GM19328 (cell line): ENCODE data around the gene DOCK6.

Experiments
- ATAC-seq: cut with Tn5 transposase; IDR thresholded peaks from one replicate; pipeline ENCODE4 v1.9.1; 2021; ENCODE audit warnings: mild to moderate bottlenecking, moderate library complexity; ENCODE audit not compliant: unreplicated experiment

The DOCK6 gene

DNA sequence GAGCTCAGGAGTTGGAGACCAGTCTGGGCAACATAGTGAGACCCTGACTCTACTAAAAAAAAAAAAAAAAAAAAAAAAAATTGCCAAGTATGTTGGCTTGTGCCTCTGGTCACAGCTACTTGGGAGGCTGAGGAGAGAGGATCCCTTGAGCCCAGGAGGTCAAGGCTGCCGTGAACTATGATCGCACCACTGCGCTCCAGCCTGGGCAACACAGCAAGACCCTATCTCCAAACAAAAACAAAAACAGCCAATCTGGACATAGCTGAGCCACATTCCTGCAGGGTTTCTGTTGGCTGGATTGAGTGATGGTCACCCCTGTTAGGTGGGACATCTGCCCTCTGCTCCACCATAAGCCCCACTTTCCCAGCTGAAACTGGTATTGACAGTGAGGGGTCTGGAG is 36.5 kb downstream of the DOCK6 start:
- no peak for ATAC-seq

DNA sequence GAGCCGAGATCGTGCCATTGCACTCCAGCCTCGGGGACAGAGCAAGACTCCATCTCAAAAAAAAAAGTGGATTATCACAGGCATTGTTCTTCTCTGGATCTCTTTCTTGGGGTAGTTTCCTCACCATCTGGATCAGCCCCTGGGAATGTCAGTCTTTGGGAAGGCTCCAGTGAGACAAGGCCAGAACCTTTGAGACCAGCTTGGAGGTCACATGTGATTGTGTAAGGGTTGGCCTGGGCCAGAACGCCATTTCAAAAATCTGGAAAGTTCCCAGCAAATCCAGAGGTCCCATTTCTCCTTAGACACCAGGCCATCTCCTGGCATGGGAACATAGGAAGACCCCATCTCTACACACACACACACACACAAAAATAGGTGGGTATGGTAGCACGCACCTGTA is 37.2 kb downstream of the DOCK6 start:
- no peak for ATAC-seq

DNA sequence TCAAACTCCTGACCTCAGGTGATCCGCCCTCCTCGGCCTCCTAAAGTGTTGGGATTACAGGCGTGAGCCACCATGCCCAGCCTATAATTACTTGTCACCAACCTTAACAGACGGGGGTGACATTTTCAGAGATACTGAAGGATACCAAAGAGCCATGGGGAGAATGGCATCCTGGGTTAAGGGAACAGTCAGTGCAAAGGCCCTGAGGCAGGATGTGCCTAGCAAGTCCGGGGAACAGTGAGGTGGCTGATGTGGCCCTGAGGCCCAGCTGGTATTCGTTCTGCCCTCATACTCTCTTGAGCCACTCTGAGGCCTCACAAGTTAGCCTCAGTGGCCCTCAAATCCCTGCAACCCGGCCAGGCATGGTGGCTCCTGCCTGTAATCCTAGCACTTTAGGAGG is 37.9 kb downstream of the DOCK6 start:
- no peak for ATAC-seq

DNA sequence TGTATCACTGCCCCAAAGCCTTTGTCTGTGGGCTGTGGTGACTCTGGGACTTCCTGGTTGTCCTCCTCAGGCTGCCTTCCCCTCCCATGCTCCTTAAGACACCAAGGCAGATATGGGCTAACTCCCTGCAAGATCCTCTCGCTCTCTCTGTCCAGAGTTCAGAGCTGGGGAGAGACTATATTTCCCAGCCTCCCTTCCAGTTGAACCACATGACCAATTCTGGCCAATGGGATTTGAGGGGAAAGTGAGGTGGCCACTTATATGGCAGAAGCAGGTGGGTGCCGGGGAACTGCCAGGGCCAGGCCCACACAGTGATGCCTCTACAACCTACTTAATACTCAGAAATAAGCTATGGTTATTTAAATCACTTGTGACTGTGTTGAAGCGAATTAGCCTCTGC is 39.1 kb downstream of the DOCK6 start:
- ATAC-seq: no peak

DNA sequence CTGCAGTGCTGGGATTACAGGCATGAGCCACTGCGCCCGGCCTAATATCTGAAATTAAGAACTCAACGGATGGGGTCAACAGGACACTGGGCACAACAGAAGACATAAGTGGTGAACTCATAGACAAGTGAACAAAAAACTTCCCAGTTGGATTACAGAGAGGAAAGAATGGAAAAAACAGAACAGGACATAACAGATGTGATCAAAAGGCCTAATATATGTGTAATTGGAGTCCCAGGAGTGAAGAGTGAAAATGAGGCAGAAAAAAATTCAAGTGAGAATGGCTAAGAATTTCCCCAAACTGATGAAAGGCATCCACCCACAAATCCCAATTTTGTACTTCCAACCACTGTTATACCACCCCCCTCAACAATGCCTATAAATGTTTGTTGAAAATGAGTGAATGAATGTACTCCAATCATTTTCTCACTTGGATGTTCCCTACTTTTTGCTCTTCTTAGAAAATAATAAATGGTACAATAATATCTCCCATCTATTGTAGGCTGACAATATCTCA is 41.2 kb downstream of the DOCK6 start:
- no peak for ATAC-seq

DNA sequence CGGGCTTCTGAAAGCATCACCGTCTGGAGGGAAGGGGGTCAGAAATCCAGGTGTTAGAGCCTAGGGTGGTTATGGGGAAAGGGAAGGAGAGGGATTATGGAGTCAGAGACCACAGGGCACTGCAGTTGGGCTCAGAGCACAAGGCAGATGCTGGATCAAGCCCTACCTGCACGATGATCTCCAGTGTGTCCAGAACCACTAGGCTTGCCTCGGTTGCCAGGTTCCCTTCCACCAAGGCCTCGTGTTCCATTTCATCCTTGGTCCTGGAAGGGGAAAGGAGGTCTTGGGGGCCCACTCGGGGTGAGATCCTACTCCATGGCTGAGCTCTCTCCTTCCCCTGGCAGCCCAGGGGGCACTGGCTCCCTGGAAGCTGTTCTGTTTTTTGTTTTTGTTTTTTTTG is 47.9 kb downstream of the DOCK6 start:
- ATAC-seq: no peak

DNA sequence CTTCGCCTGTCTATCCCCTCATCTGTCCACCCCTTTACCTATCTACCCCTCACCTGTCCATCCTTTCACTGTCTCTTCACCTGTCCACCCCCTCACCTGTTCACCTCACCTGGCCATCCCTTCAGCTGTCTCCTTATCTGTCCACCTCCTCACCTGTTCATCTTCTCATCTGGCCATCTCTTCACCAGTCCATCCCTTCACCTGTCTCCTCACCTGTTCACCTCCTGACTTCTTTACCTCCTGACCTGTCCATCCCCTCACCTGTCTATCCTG is 51.7 kb downstream of the DOCK6 start:
- no peak for ATAC-seq

DNA sequence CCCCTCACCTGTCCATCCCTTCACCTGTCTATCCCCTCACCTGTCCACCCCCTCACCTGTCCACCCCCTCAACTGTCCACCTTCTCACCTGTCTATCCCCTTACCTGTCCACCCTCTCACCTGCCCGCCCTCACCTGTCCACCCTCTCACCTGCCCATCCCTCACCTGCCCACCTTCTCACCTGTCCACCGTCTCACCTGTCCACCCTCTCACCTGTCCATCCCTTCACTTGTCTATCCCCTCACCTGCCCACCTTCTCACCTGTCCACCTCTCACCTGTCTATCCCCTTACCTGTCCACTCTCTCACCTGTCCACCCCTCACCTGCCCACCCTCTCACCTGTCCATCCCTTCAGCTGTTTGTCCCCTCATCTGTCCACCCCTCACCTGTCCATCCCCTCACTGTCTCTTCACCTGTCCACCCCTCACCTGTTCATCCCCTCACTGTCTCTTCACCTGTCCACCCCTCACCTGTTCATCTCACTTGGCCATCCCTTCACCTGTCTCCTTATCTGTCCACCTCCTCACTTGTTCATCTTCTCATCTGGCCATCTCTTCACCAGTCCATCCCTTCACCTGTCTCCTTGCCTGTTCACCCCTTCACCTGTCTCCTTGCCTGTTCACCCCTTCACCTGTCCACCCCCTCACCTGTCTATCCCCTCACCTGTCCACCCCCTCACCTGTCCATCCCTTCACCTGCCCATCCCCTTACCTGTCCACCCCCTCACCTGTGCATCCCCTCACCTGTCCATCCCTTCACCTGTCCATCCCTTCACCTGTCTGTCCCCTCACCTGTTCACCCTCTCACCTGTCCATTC is 52.3 kb downstream of the DOCK6 start:
- ATAC-seq: no peak

DNA sequence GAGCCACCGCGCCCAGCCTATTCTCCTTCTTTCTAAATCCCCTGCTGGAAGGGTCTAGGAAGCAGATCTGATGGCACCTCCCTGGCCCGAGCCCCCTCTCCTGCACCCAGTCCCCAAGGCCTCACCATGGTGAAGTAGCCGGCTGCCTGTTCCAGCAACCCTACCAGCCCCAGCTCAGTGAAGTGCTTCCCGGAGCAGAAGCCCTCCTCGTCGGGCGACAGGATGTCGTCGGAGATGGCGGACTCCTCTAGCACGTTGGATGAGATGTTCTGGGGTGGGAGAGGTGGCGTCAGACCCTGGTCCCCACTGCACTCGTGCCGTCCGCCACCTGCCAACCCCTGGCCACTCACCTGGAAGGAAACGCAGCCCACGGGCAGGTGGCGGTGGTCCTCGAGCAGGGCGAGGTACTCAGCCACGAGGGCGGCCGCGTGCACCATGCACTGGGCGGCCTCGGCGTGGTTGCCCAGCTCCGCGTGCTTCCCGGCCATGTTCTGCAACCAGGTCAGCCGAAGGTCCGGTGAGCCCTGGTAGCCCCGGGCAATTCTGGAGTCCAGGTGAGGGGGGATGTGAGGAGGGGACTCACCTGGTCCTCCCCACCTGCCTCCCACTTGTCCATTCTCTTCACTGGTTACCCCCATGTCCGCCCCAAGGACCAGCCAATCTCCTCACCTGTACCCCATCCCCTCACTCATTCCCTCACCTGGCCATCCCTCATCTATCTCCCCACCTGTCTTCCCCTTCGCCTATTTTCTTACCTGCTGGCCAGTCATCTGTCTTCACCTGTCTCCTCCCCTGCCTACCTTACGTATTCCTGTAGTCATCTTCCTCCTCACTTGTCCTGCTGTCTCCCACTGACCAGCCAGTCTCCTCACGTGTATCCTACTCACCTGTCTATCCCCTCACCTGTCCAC is 53.5 kb downstream of the DOCK6 start:
- no peak for ATAC-seq

DNA sequence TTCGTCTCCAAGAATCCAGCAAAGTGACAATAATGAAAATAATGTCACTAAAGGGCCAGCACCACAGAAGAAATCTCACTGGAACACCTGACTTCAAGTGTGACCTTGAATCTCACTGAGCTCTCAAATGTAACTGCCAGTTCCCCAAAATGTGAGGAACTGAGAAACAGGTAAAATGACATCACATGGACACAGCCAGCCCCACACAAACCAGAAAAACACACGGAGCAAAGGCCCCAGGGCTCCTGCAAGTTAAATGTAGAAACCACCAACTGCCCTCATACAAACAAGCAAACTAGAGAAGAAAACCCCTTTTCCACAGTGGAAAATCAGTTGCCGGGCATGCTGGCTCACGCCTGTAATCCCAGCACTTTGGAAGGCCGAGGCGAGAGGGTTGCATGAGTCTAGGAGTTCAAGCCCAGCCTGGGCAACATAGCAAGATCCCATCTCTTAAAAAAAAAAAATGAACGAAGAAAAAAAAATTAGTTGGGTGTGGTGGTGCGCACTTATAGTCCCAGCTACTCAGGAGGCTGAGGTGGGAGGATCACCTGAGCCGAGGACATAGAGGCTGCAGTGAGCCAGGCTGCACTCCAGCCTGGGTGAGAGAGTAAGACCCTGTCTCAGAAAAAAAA is 56.3 kb downstream of the DOCK6 start:
- no peak for ATAC-seq

DNA sequence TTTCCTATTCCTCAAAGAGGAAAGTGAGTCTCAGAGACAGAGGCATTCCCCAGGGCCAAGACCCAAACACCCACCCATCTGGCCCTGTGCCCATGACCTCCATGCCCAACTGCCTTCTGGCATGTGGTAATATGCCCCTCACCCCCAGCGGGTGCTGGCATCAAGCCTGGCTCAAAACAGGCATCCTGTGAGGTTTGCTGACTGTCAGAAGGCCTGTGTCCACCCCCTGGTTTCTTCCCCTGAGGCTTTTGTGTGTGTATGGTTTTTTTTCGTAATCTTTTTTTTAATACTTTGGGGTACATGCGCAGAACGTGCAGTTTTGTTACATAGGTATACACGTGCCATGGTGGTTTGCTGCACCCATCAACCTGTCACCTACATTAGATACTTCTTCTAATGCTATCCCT is 57.4 kb downstream of the DOCK6 start:
- ATAC-seq: no peak

DNA sequence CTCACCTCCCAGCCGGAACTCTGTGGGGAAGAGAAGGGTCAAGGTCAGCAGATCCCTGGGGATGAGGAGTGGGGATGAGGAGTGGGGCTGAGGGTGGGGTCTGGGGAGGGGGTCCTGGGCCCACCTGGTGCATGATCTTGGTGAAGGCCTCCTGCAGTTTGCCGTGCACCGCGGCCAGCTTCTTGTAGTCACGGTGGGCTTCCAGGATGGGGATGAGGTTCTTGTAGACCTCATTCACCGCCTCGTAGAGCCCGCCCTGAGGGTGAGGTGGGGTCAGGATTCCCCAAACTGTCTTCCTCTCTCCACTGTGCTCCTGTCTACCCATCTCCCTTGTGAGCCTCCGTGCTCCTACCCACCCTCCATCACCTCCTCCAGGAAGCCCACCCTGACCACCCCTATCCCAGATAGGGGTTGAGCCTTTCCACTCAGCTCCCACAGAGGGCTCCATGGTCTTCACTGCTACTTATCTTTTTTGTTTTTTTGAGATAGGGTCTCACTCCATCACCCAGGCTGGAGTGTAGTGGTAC is 58.2 kb downstream of the DOCK6 start:
- no peak for ATAC-seq

DNA sequence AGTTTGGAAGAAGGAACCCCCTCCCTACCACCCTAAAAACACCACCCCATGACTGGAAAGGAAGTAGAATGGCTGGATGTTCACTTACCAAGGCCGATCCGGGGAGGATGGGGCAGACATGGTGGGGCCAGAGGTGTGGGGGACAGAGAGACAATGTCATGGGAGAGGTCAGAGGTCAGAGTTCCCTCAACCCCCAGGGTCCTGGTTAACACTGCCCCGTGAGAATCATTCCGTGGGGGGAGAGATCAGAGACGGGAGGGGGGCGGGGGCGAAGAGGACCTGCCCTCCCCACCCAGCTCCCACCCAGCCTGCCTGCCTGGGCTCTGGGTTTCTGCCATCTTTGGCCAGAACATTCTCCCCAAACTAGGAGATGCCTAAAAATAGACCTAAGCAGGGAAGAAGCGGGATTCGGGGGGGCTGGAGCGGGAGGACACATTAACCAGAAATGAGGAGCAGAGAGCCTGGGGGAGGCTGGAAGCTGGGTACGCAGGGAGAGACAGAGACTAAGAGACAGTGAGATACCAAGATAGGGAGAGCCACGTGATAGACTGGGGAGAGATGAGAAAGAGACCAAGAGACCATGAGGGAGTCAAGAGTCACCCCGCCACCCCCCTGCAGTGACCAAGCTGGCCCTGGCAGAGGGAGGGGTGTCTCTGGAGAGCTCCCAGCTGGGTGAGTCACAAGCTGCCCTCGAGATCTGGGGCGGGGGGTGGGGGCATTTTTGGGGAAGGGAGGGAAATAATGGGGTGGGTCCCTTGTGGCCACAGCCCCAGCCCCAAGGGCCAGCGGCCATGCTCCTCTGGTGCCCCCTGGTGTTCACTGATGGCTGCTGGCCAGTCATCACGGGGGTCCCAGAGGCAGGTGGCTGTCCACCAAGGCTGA is 58.9 kb downstream of the DOCK6 start:
- no peak for ATAC-seq

DNA sequence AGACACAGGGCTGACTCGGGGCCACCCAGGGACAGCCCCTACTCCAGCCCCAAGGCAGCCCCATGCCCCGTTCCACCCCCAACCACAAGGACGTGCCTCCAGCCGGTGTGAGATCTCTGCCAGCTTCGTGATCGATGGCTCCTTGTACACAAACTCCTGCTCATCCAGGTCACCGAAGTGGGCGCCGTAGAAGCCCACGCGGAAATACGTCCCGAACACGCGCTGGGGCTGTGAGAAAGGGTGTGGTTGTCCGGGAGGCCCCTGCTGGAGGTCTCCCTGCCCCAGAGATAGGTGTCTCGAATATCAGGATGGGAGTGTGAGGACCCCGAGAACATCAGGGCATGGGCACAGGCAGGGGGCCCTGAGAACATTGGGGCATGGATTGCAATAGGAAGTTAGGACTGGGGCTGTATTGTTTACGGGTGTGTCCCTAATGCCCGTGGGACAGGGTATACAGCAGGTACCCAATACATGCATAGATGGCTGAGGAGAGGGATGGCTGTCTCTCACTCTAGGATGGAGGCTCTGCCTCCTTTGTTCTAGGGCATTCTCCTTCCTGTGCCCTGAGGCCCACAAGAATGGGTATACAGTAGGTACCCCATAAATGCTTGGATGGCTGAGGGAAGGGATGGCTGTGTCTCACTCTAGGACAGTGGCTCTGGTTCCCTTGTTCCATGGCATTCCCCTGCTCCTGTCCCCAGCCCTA is 59.7 kb downstream of the DOCK6 start:
- no peak for ATAC-seq

DNA sequence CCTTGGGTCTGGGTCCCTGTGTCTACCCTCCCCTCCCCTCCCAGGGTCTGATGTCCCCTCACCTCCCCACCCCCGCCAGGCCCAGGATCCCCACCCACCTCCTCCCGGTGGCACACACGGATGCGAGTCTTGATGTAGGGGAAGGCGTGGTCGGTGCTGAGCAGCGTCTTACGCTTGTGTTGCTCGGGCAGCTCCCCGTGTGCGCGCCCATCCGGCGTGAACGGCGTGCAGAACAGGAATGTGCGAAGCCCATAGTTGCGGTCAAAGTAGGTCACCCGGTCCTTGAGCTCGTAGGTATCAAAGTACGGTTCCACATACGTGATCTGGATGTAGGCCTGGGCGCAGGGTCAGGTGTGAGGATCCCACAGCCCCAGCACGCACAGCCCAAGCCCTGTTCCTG is 60.5 kb downstream of the DOCK6 start:
- no peak for ATAC-seq

DNA sequence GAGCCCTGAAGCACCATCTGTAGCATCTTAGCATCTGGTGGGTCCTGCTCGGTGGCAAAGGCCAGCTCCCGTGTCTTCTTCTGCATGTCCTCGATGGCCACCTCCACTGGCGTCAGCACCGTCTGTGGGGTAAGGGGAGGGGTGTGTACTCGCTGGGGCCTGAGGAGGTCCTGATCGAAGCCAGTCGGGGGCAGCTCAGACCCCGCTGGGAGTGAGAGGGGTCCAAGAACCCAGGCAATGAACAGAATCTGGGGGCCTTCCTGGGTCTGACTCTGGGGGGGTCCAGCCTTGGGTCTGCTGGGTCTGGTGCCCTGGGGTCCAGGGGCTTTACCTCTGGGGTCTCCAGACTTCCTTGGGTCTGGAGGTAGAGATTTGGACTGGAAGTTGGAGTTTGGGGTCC is 61.4 kb downstream of the DOCK6 start:
- ATAC-seq: no peak

DNA sequence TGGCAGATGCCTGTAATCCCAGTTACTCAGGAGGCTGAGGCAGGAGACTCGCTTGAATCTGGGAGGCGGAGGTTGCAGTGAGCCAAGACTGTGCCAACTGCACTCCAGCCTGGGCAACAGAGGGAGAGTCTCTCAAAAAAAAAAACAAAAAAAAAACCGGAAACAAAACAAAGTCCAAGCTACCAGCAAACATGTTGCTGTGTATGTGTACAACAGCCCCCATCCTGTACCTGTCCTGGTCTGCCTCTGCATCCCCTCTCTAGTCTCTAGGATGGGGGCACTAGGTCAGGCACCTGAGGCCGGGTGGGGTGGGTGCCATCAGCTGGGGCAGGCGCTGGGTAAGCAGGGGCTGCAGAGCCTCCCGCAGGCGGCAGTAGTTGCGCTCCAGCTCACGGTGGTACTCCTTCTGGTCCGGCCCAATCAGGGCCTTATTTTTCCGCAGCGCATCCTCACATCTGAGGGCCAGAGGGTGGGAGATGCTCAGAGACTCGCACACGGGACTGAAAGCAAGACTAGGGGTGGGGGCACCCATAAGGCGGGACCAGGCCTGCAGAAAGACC is 62.2 kb downstream of the DOCK6 start:
- no peak for ATAC-seq

DNA sequence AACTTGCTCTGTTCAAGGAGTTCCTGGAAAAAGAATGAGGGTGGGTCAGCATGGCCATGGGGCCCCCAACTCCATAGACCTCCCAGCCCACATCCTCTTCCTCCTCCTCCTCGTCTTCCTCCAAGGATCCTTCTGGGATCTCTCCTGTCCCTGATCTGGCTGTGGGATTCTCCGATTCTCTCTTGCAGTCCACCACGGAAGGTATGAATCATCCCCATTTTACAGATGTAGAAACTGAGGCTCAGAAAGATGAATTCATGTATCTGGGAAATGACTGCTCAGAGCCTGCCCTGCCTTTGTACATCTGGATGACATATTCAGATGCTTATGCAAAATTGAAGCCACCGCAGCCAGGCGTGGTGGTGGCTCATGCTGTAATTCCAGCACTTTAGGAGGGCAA is 62.8 kb downstream of the DOCK6 start:
- no peak for ATAC-seq

DNA sequence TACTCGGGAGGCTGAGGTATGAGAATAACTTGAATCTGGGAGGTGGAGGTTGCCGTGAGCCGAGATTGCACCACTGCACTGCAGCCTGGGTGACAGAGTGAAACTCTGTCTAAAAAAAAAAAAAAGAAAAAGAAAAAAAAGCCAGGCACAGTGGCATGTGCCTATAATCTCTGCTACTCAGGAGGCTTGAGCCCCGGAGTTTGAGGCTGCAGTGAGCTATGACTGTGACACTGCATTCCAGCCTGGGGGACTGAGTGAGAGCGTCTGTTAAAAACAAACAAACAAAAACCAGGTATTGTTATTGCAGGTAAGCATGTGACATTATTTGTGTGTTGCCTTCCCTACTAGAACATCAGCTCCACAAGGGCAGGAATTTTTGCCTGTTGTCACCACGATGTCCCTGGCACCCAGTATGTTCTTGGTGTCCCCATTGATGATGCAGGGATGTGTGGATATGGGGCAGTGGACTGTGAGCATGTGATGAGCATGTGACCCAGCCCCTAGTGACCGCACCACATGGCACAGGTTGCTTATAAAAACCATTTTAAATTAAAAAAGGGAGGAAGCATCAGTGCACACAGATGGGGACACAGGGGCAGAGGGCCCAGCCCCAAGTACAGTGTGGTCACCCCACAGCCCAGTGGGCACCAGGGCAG is 63.4 kb downstream of the DOCK6 start:
- no peak for ATAC-seq
